K562 (cell line): Measurements from ENCODE around the gene HFE. TPM values are rescaled to one million over a fixed set of nuclear protein-coding genes. Genes with fewer than 3 reads are reported as not detected.

ENCODE experiments used
- ATAC-seq: fragments of 200-7000 bp; cut with Tn5 transposase; 3 replicates; pipeline ENCODE4 v1.9.1; 2020; ENCODE audit warnings: moderate library complexity
- BruUV-seq: library from RNA; stranded (reverse); fragments of 400-500 nt; replicated peaks from 2 replicates; lab custom pipeline; 2021; lab: Mats Ljungman, UMichigan
- CTCF ChIA-PET: fragments of 300-600 bp; formaldehyde crosslinking; extraction: SDS; loops from one replicate; lab custom pipeline; 2021; ENCODE audit warnings: low intra/inter-chr PET ratio; lab: Yijun Ruan, JAX
- POLR2A ChIA-PET: fragments of 300-600, 350-650 bp; sonication (Branson Sonifier 250); formaldehyde crosslinking; extraction: SDS; loops from one replicate; lab custom pipeline; 2021; ENCODE audit warnings: antibody characterized with exemption, inconsistent platforms; lab: Yijun Ruan, JAX
- DNase-seq, 4 experiments: peaks; one replicate each; pipeline versions ENCODE4 v3.0.0 to v3.0.0-alpha.2; 2011 to 2018; ENCODE audit warnings: low spot score in 3 of 4, mixed read lengths in 3 of 4; ENCODE audit errors: extremely low read depth in 1 of 4
- FAIRE-seq: peaks from 2 replicates; lab custom pipeline; 2011; peaks lifted over from hg19 to GRCh38; lab: Jason Lieb, UNC
- H2AFZ ChIP-seq: 2 replicates; pipeline ENCODE4 v1.6.0; 2011; ENCODE audit warnings: low read depth, low read length, control low read depth, inconsistent platforms
- H3K27ac ChIP-seq: fragments of 200-600 bp; 3 replicates; pipeline ENCODE4 v1.8.0; 2011; ENCODE audit warnings: low read depth, mild to moderate bottlenecking, control low read depth, inconsistent platforms, low read length, moderate library complexity, mixed read lengths; ENCODE audit errors: extremely low read depth
- H3K27me3 ChIP-seq, 2 experiments: fragments of 300-600 bp in 1 of 2; 2 replicates in 1 of 2; 3 replicates in 1 of 2; pipeline versions ENCODE4 v1.6.0 to v1.8.0; 2011; ENCODE audit warnings: inconsistent platforms in 2 of 2, low read length in 2 of 2, mild to moderate bottlenecking in 1 of 2, mixed read lengths in 1 of 2, moderate library complexity in 1 of 2; ENCODE audit not compliant: control insufficient read depth in 2 of 2, insufficient read depth in 2 of 2
- H3K36me3 ChIP-seq: fragments of 300-600 bp; 3 replicates; pipeline ENCODE4 v1.8.0; 2011; ENCODE audit warnings: mild to moderate bottlenecking, low read length, inconsistent platforms; ENCODE audit not compliant: control insufficient read depth, insufficient read depth
- H3K4me1 ChIP-seq, 2 experiments: fragments of 200-600 bp in 1 of 2; replicated peaks in 1 of 2; 2 replicates in 1 of 2; 3 replicates in 1 of 2; pipeline versions ENCODE4 v1.5.1 to v1.8.0; 2011; ENCODE audit warnings: inconsistent platforms in 2 of 2, low read length in 2 of 2, mild to moderate bottlenecking in 1 of 2, mixed read lengths in 1 of 2, moderate library complexity in 1 of 2; ENCODE audit not compliant: control insufficient read depth in 2 of 2, insufficient read depth in 2 of 2
- H3K4me2 ChIP-seq: 2 replicates; pipeline ENCODE4 v1.6.1; 2011; ENCODE audit warnings: low read length, control low read depth, inconsistent platforms, mixed read lengths; ENCODE audit not compliant: insufficient read depth
- H3K4me3 ChIP-seq: fragments of 200-600 bp; sonication (generic), shearing (Covaris generic); 2 replicates; pipeline ENCODE4 v1.5.1; 2016; ENCODE audit warnings: control low read depth, inconsistent platforms
- H3K79me2 ChIP-seq: fragments of 200-600 bp; 3 replicates; pipeline ENCODE4 v1.8.0; 2011; ENCODE audit warnings: low read length, inconsistent platforms; ENCODE audit not compliant: control insufficient read depth, insufficient read depth
- H3K9ac ChIP-seq, 2 experiments: 2 replicates each; pipeline versions ENCODE4 v1.6.0 to v1.6.1; 2011; ENCODE audit warnings: low read depth in 2 of 2, low read length in 2 of 2, control low read depth in 1 of 2, inconsistent platforms in 1 of 2, mild to moderate bottlenecking in 1 of 2, mixed read lengths in 1 of 2; ENCODE audit not compliant: insufficient read depth in 1 of 2
- H3K9me1 ChIP-seq: one replicate; pipeline ENCODE4 v1.6.0; 2011; ENCODE audit warnings: inconsistent platforms, mild to moderate bottlenecking, low read length, moderate library complexity; ENCODE audit not compliant: control insufficient read depth, insufficient read depth
- H3K9me3 ChIP-seq: replicated peaks from 2 replicates; pipeline ENCODE4 v1.5.1; 2011; ENCODE audit warnings: low read depth, low read length, inconsistent platforms; ENCODE audit not compliant: control insufficient read depth, insufficient read depth
- H4K20me1 ChIP-seq: replicated peaks from 2 replicates; pipeline ENCODE4 v1.6.1; 2011; ENCODE audit warnings: low read length, inconsistent platforms, mixed read lengths; ENCODE audit not compliant: control insufficient read depth, insufficient read depth
- AFF4 ChIP-seq: sonication (generic); formaldehyde crosslinking; IDR thresholded peaks from 2 replicates; pipeline ENCODE4 v1.8.0; 2023; ENCODE audit warnings: mild to moderate bottlenecking, missing genetic modification reagents
- CREB5 ChIP-seq: fragments of 250-450 bp; sonication (Bioruptor Pico); IDR thresholded peaks from 2 replicates; pipeline ENCODE4 v1.5.0; 2020; ENCODE audit warnings: mild to moderate bottlenecking
- JUND ChIP-seq, 2 experiments: IDR thresholded peaks; 2 replicates in 1 of 2; 3 replicates in 1 of 2; pipeline ENCODE4 v1.6.1; 2011; ENCODE audit warnings: borderline replicate concordance in 2 of 2, low read depth in 2 of 2, low read length in 2 of 2, improper control_type of control experiment in 1 of 2, missing biosample characterization in 1 of 2, missing genetic modification characterization in 1 of 2, missing genetic modification reagents in 1 of 2
- KLF1 ChIP-seq: fragments of 450-650 bp; IDR thresholded peaks from 2 replicates; pipeline ENCODE4 v1.6.1; 2016; ENCODE audit warnings: missing genetic modification characterization, missing compliant biosample characterization
- SREBF1 ChIP-seq: fragments of 150-350 bp; IDR thresholded peaks from 2 replicates; pipeline ENCODE4 v1.6.1; 2014; ENCODE audit warnings: antibody characterized with exemption, low read depth, low read length, borderline replicate concordance
- TRIM24 ChIP-seq, 2 experiments: fragments of 450-650 bp; IDR thresholded peaks; 2 replicates each; pipeline ENCODE4 v1.6.1; 2016
- ZKSCAN3 ChIP-seq: fragments of 250-450 bp; sonication (Bioruptor Pico); IDR thresholded peaks from 2 replicates; pipeline ENCODE4 v1.4.0; 2020
- WGBS: fragments of 100-300 bp; shearing (Covaris generic); methylation state at CpG from one replicate; pipeline ENCODE4 v1.1.6; 2016; ENCODE audit warnings: low coverage, mixed read lengths; ENCODE audit not compliant: insufficient coverage; ENCODE audit errors: missing lambda C conversion rate; 5-methylcytosine and 5-hydroxymethylcytosine counted together
- in situ Hi-C: fragments of 300-500 bp; cut with MboI; formaldehyde crosslinking; loops from 4 replicates; pipeline ENCODE4 v1.15.0; 2018; ENCODE audit warnings: inconsistent platforms, mixed read lengths
- intact Hi-C: fragments of 100-400 bp; cut with micrococcal nuclease; formaldehyde crosslinking; loops from 2 replicates; pipeline ENCODE4 v1.14.2; 2022
- polyA plus RNA-seq, 8 experiments: library from polyadenylated mRNA; depleted of rRNA in 4 of 8; stranded (reverse) in 5 of 8; unstranded in 3 of 8; fragments of >200 nt; fragmentation: Nextera tagmentation in 2 of 8; fragmentation: Illumina TruSeq in 1 of 8; extraction: Ambion mirVana in 2 of 8; extraction: Trizol in 1 of 8; gene quantifications; 2 replicates each; pipeline versions ENCODE4 v1.2.1 to v1.2.3, GENCODE V29; 2011 to 2014; ENCODE audit warnings: inconsistent platforms in 1 of 8, missing spikeins in 1 of 8
- total RNA-seq, 7 experiments: library from RNA; depleted of rRNA in 6 of 7; stranded (reverse); fragments of >200 nt in 6 of 7; fragmentation: Illumina TruSeq in 2 of 7; extraction: Trizol in 2 of 7; gene quantifications; 2 replicates each; pipeline versions ENCODE4 v1.2.1 to v1.2.3, GENCODE V29; 2011 to 2021; ENCODE audit warnings: low replicate concordance in 1 of 7
- TF ChIP-seq, protein P1 (sequence below): sonication (generic); formaldehyde crosslinking; IDR thresholded peaks from 2 replicates; pipeline ENCODE4 v1.8.0; 2023; ENCODE audit warnings: mild to moderate bottlenecking, missing genetic modification reagents
- TF ChIP-seq, protein P2 (sequence below): fragments of 250-450 bp; sonication (Bioruptor Pico); IDR thresholded peaks from 2 replicates; pipeline ENCODE4 v1.4.0; 2020; ENCODE audit warnings: mild to moderate bottlenecking
- TF ChIP-seq, protein P3 (sequence below): sonication (generic); formaldehyde crosslinking; IDR thresholded peaks from 2 replicates; pipeline ENCODE4 v1.5.0; 2020; ENCODE audit warnings: missing genetic modification reagents

HFE gene
- total and polyA plus RNA-seq, 9 of the 15 experiments (the other 6 are each of a cell fraction or from before 2014, with no cell fraction given), result 0.14 to 1.2 (median 0.76) TPM

GRCh38 chr6:26071135-26071534 is 16.1 kb upstream of the HFE start (continued):
- TF ChIP-seq, protein P1, sequence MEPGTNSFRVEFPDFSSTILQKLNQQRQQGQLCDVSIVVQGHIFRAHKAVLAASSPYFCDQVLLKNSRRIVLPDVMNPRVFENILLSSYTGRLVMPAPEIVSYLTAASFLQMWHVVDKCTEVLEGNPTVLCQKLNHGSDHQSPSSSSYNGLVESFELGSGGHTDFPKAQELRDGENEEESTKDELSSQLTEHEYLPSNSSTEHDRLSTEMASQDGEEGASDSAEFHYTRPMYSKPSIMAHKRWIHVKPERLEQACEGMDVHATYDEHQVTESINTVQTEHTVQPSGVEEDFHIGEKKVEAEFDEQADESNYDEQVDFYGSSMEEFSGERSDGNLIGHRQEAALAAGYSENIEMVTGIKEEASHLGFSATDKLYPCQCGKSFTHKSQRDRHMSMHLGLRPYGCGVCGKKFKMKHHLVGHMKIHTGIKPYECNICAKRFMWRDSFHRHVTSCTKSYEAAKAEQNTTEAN (CRISPR knock-in tag), result no peak
- TF ChIP-seq, protein P2, sequence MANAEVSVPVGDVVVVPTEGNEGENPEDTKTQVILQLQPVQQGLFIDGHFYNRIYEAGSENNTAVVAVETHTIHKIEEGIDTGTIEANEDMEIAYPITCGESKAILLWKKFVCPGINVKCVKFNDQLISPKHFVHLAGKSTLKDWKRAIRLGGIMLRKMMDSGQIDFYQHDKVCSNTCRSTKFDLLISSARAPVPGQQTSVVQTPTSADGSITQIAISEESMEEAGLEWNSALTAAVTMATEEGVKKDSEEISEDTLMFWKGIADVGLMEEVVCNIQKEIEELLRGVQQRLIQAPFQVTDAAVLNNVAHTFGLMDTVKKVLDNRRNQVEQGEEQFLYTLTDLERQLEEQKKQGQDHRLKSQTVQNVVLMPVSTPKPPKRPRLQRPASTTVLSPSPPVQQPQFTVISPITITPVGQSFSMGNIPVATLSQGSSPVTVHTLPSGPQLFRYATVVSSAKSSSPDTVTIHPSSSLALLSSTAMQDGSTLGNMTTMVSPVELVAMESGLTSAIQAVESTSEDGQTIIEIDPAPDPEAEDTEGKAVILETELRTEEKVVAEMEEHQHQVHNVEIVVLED, result 0 out of 2 replicates have a peak, but pooled peaks have one; percentile 40
- TF ChIP-seq KLF1 (tag), result peak; percentile 64; the same call in 1 of the 2 replicates

GRCh38 chr6:26075063-26075717 is 12.0 kb upstream of the HFE start:
- CTCF ChIA-PET, result no interaction called here
- ATAC-seq (peak; percentile 22), DNase-seq (peak in 1 of 4 experiments; percentile 44), FAIRE-seq (no peak)
- Histone ChIP-seq H3K9me1 (no peaks in the 10 kb centered on the region), H3K36me3 (no peaks in the 10 kb centered on the region), H3K27ac (no peak overlapping the region), H3K79me2 (no peaks in the 10 kb centered on the region), H4K20me1 (no peaks in the 10 kb centered on the region), H3K4me1 (peaks cover 10 to 17% of the 10 kb centered on the region in 2 experiments), H3K27me3 (no peaks in the 10 kb centered on the region), H3K9me3 (no peaks in the 10 kb centered on the region), H2AFZ (no peak overlapping the region), H3K4me3 (no peak overlapping the region), H3K4me2 (no peak overlapping the region), H3K9ac (no peak overlapping the region)
- in situ Hi-C loops, result no loop called here
- no TSS peak for BruUV-seq
- intact Hi-C loops, result no loop called here
- 54% methylated on average over 19 of the region's 20 CpGs for WGBS
- POLR2A ChIA-PET, result interaction anchor here (0.6 to 2.2 kb wide), 4 partner anchors 8 to 141 kb away, joined by 3 to 15 read pairs (median 3); partner anchors contain the start of gene HFE
- TF ChIP-seq JUND (IDR thresholded peaks at IDR 0.05; ENCODE audit: borderline replicate concordance, low read depth, low read length) (no peak), JUND (tag; IDR thresholded peaks at IDR 0.05; ENCODE audit: borderline replicate concordance, low read depth, low read length) (no peak), TRIM24 (IDR thresholded peaks at IDR 0.05) (peak in 1 of 2 experiments; percentile 37; a peak in 1 of 4 replicates), CREB5 (no peak), AFF4 (CRISPR knock-in tag) (no peak), SREBF1 (no peak), ZKSCAN3 (CRISPR knock-in tag) (no peak)
- TF ChIP-seq, protein P3, sequence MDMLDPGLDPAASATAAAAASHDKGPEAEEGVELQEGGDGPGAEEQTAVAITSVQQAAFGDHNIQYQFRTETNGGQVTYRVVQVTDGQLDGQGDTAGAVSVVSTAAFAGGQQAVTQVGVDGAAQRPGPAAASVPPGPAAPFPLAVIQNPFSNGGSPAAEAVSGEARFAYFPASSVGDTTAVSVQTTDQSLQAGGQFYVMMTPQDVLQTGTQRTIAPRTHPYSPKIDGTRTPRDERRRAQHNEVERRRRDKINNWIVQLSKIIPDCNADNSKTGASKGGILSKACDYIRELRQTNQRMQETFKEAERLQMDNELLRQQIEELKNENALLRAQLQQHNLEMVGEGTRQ (CRISPR knock-in tag), result no peak
